ENCODE measurements around the gene TMEM255B. TPM values are rescaled to one million over a fixed set of nuclear protein-coding genes. Genes with fewer than 3 reads are reported as not detected.

The TMEM255B gene
- total RNA-seq, 1 experiment from 2014 or later = 26.3 TPM

GRCh38 chr13:113754242-113754641, 4.8 kb upstream of the TMEM255B start:
- no TSS peak for BruUV-seq (replicated peaks)
- H3K4me3 ChIP-seq (ENCODE audit: low read depth in 2 of 2, low read length in 2 of 2) = no peak overlapping the region
- H3K27me3 ChIP-seq (ENCODE audit: control insufficient read depth, insufficient read depth, low read length) = no peaks in the 10 kb centered on the region
- H3K36me3 ChIP-seq (ENCODE audit: control insufficient read depth, insufficient read depth, low read length) = no peaks in the 10 kb centered on the region
- in situ Hi-C loops (cut with HindIII; ENCODE audit: low pct_unique_long_range_greater_than_20kb, low sequenced_read_pairs) = no loop called here
- CTCF ChIA-PET = no interaction called here
- no peaks in the 10 kb centered on the region for H3K4me1 ChIP-seq (ENCODE audit: control insufficient read depth, insufficient read depth, low read length)
- TF ChIP-seq POLR2AphosphoS5 (IDR thresholded peaks at IDR 0.05; ENCODE audit: low read depth, low read length) (no peak), REST (IDR thresholded peaks at IDR 0.05; ENCODE audit: insufficient read depth in 1 of 2, low read depth in 2 of 2, low read length in 1 of 2) (no peak), TCF7L2 (IDR thresholded peaks at IDR 0.05; ENCODE audit: low read depth, low read length) (no peak)
- intact Hi-C loops (cut with micrococcal nuclease; ENCODE audit: unreplicated experiment) = no loop called here
- no peaks in the 10 kb centered on the region for H3K9me3 ChIP-seq (ENCODE audit: control insufficient read depth, insufficient read depth, low read depth, low read length)
- no peak overlapping the region for H3K27ac ChIP-seq (ENCODE audit: low read length)
- DNase-seq (ENCODE audit: low read depth, low spot score) (no peak), ATAC-seq (no peak)
- POLR2A ChIA-PET = no interaction called here

GRCh38 chr13:113754691-113755090, 4.3 kb upstream of the TMEM255B start:
- Histone ChIP-seq H3K36me3 (ENCODE audit: control insufficient read depth, insufficient read depth, low read length) (no peaks in the 10 kb centered on the region), H3K4me1 (ENCODE audit: control insufficient read depth, insufficient read depth, low read length) (no peaks in the 10 kb centered on the region), H3K27ac (ENCODE audit: low read length) (no peak overlapping the region), H3K9me3 (ENCODE audit: control insufficient read depth, insufficient read depth, low read depth, low read length) (no peaks in the 10 kb centered on the region), H3K27me3 (ENCODE audit: control insufficient read depth, insufficient read depth, low read length) (no peaks in the 10 kb centered on the region), H3K4me3 (ENCODE audit: low read depth in 2 of 2, low read length in 2 of 2) (no peak overlapping the region)
- no peak for TF ChIP-seq SIN3A (IDR thresholded peaks at IDR 0.05; ENCODE audit: borderline replicate concordance, insufficient read depth, low read depth, low read length)
- no peak for TF ChIP-seq REST (IDR thresholded peaks at IDR 0.05; ENCODE audit: insufficient read depth in 1 of 2, low read depth in 2 of 2, low read length in 1 of 2)
- TF ChIP-seq POLR2AphosphoS5 (IDR thresholded peaks at IDR 0.05; ENCODE audit: low read depth, low read length) = no peak
- TF ChIP-seq, protein P1, sequence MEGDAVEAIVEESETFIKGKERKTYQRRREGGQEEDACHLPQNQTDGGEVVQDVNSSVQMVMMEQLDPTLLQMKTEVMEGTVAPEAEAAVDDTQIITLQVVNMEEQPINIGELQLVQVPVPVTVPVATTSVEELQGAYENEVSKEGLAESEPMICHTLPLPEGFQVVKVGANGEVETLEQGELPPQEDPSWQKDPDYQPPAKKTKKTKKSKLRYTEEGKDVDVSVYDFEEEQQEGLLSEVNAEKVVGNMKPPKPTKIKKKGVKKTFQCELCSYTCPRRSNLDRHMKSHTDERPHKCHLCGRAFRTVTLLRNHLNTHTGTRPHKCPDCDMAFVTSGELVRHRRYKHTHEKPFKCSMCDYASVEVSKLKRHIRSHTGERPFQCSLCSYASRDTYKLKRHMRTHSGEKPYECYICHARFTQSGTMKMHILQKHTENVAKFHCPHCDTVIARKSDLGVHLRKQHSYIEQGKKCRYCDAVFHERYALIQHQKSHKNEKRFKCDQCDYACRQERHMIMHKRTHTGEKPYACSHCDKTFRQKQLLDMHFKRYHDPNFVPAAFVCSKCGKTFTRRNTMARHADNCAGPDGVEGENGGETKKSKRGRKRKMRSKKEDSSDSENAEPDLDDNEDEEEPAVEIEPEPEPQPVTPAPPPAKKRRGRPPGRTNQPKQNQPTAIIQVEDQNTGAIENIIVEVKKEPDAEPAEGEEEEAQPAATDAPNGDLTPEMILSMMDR (IDR thresholded peaks at IDR 0.05) = no peak
- no peak for TF ChIP-seq TCF7L2 (IDR thresholded peaks at IDR 0.05; ENCODE audit: low read depth, low read length)
- ChIA-PET CTCF (no interaction called here), POLR2A (no interaction called here)
- ATAC-seq (no peak), DNase-seq (ENCODE audit: low read depth, low spot score) (no peak)
- intact Hi-C loops (cut with micrococcal nuclease; ENCODE audit: unreplicated experiment) = no loop called here
- in situ Hi-C loops (cut with HindIII; ENCODE audit: low pct_unique_long_range_greater_than_20kb, low sequenced_read_pairs) = no loop called here
- BruUV-seq (replicated peaks) = no TSS peak

Data from Panc1 (cell line).